SU-DHL-6 (cell line): ENCODE results near the gene NANOG.

Source experiments
- CTCF ChIP-seq: fragments of 200-600 bp; sonication (generic); IDR thresholded peaks from one replicate; pipeline ENCODE4 v1.5.1; 2017; ENCODE audit warnings: antibody characterized with exemption, mild to moderate bottlenecking, low read length, moderate library complexity; ENCODE audit not compliant: insufficient read depth, poor library complexity, severe bottlenecking
- EZH2phosphoT487 ChIP-seq: fragments of 200-600 bp; sonication (generic), shearing (Covaris generic); conservative IDR thresholded peaks from 2 replicates; pipeline ENCODE4 v1.6.1; 2018; ENCODE audit warnings: mild to moderate bottlenecking, antibody characterized with exemption, low read length, moderate library complexity, mixed read lengths

GRCh38 chr12:7756993-7757392, 32.2 kb upstream of the NANOG start:
- TF ChIP-seq CTCF, result no peak
- TF ChIP-seq EZH2phosphoT487, result no peak
